Measurements from ENCODE around the gene COPS7A. TPM values are rescaled to one million over a fixed set of nuclear protein-coding genes. Genes with fewer than 3 reads are reported as not detected.

Gene COPS7A
- total RNA-seq, 2 donors from 2014 or later = 43.3 to 69.2 TPM

GRCh38 chr12:6770600-6770999 is 46.8 kb downstream of the COPS7A start:
- TF ChIP-seq, protein P1, sequence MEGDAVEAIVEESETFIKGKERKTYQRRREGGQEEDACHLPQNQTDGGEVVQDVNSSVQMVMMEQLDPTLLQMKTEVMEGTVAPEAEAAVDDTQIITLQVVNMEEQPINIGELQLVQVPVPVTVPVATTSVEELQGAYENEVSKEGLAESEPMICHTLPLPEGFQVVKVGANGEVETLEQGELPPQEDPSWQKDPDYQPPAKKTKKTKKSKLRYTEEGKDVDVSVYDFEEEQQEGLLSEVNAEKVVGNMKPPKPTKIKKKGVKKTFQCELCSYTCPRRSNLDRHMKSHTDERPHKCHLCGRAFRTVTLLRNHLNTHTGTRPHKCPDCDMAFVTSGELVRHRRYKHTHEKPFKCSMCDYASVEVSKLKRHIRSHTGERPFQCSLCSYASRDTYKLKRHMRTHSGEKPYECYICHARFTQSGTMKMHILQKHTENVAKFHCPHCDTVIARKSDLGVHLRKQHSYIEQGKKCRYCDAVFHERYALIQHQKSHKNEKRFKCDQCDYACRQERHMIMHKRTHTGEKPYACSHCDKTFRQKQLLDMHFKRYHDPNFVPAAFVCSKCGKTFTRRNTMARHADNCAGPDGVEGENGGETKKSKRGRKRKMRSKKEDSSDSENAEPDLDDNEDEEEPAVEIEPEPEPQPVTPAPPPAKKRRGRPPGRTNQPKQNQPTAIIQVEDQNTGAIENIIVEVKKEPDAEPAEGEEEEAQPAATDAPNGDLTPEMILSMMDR (conservative IDR thresholded peaks at IDR 0.05) = no peak
- Mint-ChIP-seq H3K36me3 (ENCODE audit: low read depth) (peaks cover 41% of the 10 kb centered on the region), H3K4me1 (peaks cover 40% of the 10 kb centered on the region), H3K27me3 (ENCODE audit: insufficient read depth) (peaks cover 49% of the 10 kb centered on the region), H3K27ac (no peak overlapping the region), H3K9me3 (no peaks in the 10 kb centered on the region), H3K4me3 (no peak overlapping the region)
- DNase-seq = no peak
- H3K27ac ChIP-seq (ENCODE audit: low read depth, low read length) = peak overlapping the region; percentile 49
- H3K4me1 ChIP-seq (ENCODE audit: control insufficient read depth, insufficient read depth, low read length) = peaks cover 8% of the 10 kb centered on the region
- H3K4me3 ChIP-seq (ENCODE audit: low read length) = no peak overlapping the region
- H3K36me3 ChIP-seq (ENCODE audit: control insufficient read depth, insufficient read depth, low read length) = peaks cover 28% of the 10 kb centered on the region
- H3K9me3 ChIP-seq (ENCODE audit: control insufficient read depth, low read length) = no peaks in the 10 kb centered on the region
- peaks cover 11% of the 10 kb centered on the region for H3K27me3 ChIP-seq (ENCODE audit: control insufficient read depth, insufficient read depth, low read length, poor library complexity, severe bottlenecking)
- WGBS, 2 experiments (ENCODE audit: insufficient coverage in 1 of 2, insufficient read length in 1 of 2) = 94 to 96% methylated on average over 4 to 10 of the region's 10 CpGs
- H3K9ac ChIP-seq (ENCODE audit: extremely low read depth, low read length, poor library complexity, severe bottlenecking) = no peak overlapping the region

- DNase-seq = no peak
- Mint-ChIP-seq H3K27ac (no peak overlapping the region), H3K4me1 (peaks cover 42% of the 10 kb centered on the region), H3K27me3 (ENCODE audit: insufficient read depth) (peaks cover 54% of the 10 kb centered on the region), H3K4me3 (no peak overlapping the region), H3K36me3 (ENCODE audit: low read depth) (peaks cover 44% of the 10 kb centered on the region), H3K9me3 (no peaks in the 10 kb centered on the region)
- Histone ChIP-seq H3K9ac (ENCODE audit: extremely low read depth, low read length, poor library complexity, severe bottlenecking) (no peak overlapping the region), H3K27me3 (ENCODE audit: control insufficient read depth, insufficient read depth, low read length, poor library complexity, severe bottlenecking) (peaks cover 11% of the 10 kb centered on the region), H3K4me1 (ENCODE audit: control insufficient read depth, insufficient read depth, low read length) (peaks cover 8% of the 10 kb centered on the region), H3K27ac (ENCODE audit: low read depth, low read length) (peak overlapping the region; percentile 49), H3K9me3 (ENCODE audit: control insufficient read depth, low read length) (no peaks in the 10 kb centered on the region), H3K4me3 (ENCODE audit: low read length) (no peak overlapping the region), H3K36me3 (ENCODE audit: control insufficient read depth, insufficient read depth, low read length) (peaks cover 32% of the 10 kb centered on the region)
- TF ChIP-seq, protein P1 (conservative IDR thresholded peaks at IDR 0.05) = no peak
- 91 to 96% methylated on average over 4 of the region's 4 CpGs for WGBS, 2 experiments (ENCODE audit: insufficient coverage in 1 of 2, insufficient read length in 1 of 2)
These were observed 47.2 kb downstream of the COPS7A start for GRCh38 chr12:6771091-6771495.

GRCh38 chr12:6771509-6772330 is 47.9 kb downstream of the COPS7A start:
- Histone ChIP-seq H3K4me3 (ENCODE audit: low read length) (no peak overlapping the region), H3K9me3 (ENCODE audit: control insufficient read depth, low read length) (no peaks in the 10 kb centered on the region), H3K36me3 (ENCODE audit: control insufficient read depth, insufficient read depth, low read length) (peaks cover 32% of the 10 kb centered on the region), H3K27ac (ENCODE audit: low read depth, low read length) (no peak overlapping the region), H3K4me1 (ENCODE audit: control insufficient read depth, insufficient read depth, low read length) (peaks cover 8% of the 10 kb centered on the region), H3K27me3 (ENCODE audit: control insufficient read depth, insufficient read depth, low read length, poor library complexity, severe bottlenecking) (peaks cover 11% of the 10 kb centered on the region), H3K9ac (ENCODE audit: extremely low read depth, low read length, poor library complexity, severe bottlenecking) (no peak overlapping the region)
- peaks cover 61% of the 10 kb centered on the region for H3K27me3 Mint-ChIP-seq (ENCODE audit: insufficient read depth)
- no peak for DNase-seq
- no peaks in the 10 kb centered on the region for H3K9me3 Mint-ChIP-seq
- WGBS, 2 experiments (ENCODE audit: insufficient coverage in 1 of 2, insufficient read length in 1 of 2) = 82 to 92% methylated on average over 8 to 12 of the region's 12 CpGs
- H3K27ac Mint-ChIP-seq = no peak overlapping the region
- TF ChIP-seq, protein P1 (conservative IDR thresholded peaks at IDR 0.05) = no peak
- H3K36me3 Mint-ChIP-seq (ENCODE audit: low read depth) = peaks cover 51% of the 10 kb centered on the region
- peaks cover 48% of the 10 kb centered on the region for H3K4me1 Mint-ChIP-seq
- H3K4me3 Mint-ChIP-seq = no peak overlapping the region
